GM18870 (cell line): ENCODE results near the gene WNT7A.

Source experiments
- ATAC-seq: cut with Tn5 transposase; IDR thresholded peaks from one replicate; pipeline ENCODE4 v1.9.1; 2021; ENCODE audit warnings: moderate library complexity; ENCODE audit not compliant: unreplicated experiment

WNT7A gene

DNA sequence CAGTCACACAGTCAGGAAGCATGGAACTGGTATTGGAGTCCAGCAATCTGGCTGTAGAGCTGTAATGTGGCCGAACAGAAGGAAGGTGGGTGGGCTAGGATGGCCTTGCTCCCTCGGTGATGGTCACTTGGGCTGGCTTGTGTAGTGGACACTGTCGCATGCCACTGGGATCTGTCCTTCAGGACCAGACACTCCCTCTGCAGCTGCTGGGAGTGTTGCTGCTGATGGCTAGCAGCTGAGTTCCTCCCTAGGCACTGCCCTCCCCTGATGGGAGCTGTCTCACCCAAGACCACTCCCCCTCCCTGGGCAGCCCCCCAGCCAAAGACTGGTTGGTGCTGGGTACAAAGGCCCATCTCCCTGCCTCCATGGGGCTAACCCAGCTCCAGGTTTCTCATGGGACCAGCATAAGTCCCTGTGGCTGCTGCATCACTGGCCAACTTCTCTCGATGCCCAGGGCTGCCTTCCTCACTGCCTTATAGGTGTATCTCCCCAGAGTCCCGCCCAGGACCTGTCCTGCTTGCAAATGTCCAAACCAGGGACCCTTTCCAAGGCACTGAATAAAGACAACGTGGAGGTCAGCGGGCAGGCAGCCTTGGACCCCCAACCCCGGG, 48.4 kb downstream of the WNT7A start:
- no peak for ATAC-seq

DNA sequence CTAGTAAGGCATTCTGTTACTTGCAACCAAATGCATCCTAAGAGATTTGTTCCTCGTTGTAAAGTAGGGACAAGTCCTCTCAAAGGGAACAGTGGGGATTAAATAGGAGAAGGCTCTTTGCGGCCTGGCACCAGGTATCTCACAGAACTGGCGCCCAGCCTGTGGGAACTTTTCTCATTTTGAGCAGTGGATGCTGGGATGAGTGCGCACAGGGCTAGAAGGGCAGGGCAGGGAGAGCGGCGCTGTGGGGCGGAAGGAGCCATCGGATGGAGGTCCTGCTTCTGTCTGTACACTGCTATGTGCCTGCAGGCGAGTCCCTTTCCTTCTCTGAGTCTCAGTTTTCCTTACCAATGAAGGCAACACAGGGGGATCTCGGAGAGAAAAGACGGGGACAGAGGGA, 50.6 kb downstream of the WNT7A start:
- no peak for ATAC-seq

DNA sequence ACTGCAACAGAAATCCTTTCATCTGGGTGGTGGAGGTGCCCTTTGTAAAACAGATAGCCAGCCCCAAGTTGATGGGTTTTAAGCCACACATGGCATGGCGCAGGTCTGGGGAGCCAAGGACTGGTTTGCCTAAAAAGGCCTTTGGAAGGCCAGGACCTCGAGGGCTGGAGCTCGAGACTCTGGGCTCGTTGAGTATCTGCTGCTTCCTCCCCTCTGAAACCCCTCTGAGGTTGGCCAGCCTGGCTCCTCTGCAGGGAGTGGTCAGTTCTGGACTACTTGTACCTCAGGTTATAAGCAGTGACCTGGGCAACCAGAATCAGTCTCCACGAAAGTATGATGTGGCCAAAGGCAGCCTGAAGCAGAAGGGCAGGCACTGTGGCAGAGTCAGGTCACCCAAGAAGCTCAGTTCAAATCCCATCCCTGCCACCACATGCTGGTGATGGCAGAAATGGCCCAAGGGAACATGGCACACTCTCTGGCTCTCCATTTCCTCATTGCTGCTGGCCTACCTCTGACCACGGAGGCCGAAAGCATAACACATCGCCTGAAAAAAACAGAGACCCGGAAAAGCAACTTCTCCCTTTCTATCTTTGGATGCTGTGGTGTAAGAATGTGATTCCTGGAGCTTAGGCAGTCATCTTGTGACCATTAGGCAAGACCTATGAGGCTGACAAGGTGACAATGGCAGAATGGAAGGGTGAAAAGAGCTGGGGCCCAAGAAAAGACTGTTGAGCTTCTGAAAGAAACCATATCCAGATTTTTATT, 51.2 kb downstream of the WNT7A start:
- no peak for ATAC-seq

DNA sequence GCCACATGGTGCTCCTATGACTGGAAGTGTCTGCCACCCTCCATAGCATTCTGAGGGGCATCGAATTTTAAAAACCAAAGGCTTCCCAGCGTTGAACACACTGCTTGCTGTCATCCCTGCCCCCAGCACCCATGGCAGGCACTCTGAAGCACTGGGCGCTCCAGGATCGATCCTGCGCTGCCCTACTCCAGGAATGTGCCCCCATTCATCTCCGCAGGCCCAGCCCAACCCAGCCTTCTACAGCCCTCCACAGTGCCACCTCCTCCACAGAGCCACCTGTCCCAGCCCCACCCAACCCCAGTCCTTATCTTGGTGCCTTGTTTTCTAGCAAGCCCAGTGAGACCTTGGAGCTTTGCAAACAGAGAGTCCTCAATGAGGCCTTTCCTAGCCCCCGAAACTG, 52.2 kb downstream of the WNT7A start:
- no peak for ATAC-seq

DNA sequence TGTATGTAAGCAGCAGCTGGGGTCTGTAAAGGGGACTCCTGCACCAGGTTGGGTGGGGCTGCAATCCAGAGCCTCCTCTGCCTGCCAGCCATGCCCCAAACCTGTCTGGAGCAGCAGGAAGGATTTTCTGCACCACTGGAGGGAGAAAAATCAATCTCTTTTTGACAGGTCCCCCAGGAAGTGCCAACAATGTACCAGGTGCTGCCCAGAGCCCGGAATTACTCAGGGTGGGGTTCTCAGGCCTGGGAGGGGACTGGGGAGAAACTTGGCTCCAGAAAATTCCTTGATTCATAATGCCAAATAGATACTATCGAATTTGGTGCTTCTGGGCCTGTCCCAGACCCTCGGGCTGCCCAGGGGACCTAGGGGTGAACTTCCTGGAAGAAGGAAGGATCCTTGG, 52.6 kb downstream of the WNT7A start:
- no peak for ATAC-seq

DNA sequence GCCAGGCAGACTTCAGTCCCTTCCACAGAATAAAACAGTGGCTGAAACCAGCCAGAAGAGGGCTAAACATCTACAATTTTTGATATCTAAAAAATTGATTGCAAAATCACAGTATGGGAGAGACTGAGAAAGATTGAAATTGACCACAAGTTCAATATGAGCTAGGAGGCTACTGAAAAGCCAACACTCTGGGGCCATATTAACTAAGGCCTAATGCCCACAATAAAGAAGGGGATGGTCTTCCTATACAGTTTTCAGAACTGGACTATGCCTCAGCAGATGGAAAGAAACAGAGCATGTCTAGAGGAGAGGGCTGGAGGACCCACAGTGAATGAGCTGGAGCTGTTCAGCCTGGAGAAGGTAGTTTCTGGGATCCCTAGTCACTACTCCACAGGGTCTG, 53.2 kb downstream of the WNT7A start:
- ATAC-seq = no peak

DNA sequence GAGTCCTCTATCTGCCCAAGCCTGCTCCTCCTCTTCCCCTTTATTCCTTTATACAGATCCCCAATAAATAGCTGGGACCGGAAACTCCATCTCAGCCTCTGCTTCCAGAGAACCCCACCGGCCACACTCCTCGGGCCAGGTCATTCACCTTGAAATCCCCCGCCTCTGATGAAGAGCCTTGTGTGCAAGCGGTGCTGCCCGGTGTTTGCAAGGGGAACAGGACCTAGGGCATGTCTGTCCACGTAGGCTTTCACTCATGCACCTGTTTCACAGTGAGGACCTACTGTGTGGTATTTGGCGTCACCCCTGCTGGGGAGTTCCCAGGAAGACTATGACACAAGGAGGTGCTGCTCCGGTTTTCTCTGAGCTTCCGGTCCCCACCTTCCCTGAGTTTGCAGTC, 54.0 kb downstream of the WNT7A start:
- ATAC-seq = no peak

DNA sequence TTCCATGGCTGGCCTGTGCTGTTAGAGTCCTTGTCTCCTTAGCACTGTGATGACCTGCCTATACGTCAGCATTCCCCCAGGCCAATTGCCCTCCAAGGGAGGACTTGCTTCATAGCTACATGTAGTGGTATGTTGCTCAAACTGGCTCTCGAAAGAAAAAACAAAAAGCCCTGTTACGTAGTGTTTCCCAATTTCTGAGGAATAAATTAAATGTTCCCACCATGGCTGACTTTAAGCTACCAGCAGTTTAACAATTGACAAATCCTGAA, 54.6 kb downstream of the WNT7A start:
- no peak for ATAC-seq

DNA sequence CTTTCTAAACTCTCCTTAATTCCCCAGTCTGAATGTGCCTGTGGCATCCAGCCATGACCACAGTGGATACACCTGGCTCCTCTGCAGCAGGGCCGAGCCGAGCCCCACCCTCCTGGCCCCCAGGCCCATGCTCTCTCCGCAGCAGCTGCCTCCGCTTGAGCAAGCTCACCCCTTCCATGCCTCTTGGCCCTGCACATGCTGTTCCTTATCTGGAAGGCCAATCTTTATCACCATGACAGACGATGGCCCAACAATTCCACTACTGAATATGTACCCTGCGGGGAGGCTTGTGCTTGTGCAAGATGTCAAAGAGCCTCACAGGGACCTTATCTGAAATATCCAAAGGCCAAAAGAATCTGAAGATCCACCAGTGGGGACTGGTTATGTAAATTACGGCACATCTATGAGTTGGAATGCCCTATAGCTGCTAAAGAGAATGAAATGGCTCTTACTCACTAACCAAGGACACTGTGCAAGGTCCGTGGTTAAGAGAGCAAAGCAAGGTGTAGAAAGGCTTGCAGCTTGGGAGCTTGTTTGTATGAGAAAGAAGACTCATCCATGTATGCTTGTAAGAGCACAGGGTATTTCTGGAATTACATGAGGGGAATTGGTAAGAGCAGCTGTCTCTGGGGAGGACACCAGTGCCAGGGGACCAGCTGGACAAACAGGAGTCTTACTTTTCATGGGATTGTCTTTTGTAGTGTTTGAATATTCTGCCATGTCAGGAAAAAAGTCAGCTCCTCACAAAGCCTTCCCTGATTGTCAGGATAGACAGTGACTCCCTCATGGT, 55.2 kb downstream of the WNT7A start:
- no peak for ATAC-seq

DNA sequence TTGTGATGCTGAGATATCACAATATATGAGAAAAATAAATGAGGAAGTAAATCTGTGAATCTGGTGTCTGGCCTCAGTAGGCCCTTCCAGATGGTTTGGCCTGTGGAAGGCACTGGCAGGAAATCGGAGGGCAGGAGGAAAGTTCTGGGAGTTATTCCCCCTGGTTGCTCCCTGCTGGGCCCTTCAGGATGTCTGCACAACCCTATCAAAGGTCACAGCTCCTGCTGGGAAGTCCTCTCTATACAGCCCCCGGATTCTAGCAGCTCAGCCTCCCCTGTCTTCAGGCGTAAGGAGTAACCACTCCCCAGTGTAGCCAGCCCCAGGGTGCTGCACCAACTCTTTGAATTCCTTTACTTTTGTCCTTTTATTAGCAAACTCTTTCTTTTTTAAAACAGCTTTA, 56.2 kb downstream of the WNT7A start:
- no peak for ATAC-seq

DNA sequence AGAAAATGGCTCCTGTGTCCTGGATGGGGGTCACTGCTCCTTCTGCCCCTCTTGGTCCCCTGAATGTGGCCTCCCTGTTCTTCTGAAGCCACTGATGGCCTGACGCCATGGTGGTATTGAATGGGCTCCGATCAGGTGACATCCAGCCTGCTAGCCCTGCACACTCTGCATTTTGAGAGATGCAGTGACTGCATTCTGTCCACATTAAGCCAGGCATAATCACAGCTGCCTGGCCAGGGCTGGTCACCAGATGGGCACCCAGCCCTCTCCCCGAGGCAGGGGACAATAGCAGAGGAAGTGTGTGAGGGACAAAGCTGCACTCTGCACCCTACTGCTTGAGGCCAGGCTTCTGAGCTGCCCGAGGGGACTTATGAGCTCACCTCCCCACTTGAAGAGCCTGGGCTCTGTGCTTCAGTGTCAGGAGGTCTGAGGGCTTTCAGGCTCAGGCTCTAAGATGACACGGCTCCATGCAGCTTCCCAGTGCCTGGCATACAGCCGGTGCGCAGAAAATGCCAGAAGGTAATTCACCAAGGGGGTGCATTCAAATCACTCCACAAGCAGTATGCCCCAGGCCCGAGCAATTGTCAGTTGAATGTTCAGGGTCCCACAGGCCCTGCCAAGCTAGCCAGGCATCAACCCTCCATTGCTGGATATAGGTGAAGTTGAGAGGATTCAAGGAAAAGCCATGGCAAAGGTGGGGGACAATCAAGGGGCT, 56.8 kb downstream of the WNT7A start:
- ATAC-seq = no peak

DNA sequence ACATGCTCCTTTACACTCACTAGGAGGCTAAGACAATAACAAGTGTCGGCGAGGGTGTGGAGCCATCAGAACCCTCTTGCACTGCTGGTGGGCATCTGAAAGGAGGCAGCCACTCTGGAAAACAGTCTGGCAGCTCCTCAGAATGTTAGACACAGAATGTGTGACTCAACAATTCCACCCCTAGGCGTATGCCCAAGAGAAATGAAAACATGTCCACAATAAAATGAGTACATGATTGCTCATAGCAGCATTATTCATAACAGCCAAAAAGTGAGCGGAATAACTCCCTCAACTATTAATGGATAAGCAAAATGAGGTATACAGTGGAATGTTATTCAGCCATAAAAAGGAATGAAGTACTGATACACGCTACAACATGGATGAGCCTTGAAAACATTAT, 57.8 kb downstream of the WNT7A start:
- ATAC-seq = no peak

DNA sequence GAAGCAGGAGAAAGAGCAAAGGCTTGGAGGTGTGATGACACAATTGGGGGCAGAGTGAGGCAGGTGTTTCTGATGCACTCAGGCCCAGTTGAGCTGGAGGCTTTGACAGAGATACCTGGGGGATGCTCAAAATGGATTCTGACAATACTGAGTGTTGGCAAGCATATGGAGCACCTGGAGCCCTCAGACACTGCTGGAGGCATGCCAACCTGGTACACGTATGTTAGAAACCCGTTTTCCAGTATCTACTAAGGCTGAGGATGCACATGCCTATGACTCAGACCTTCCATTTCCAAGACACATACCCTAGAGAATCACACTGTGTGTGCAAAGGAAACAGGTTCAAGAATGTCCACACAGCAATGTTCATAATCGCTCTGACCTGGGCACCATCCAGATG, 58.7 kb downstream of the WNT7A start:
- ATAC-seq = no peak

DNA sequence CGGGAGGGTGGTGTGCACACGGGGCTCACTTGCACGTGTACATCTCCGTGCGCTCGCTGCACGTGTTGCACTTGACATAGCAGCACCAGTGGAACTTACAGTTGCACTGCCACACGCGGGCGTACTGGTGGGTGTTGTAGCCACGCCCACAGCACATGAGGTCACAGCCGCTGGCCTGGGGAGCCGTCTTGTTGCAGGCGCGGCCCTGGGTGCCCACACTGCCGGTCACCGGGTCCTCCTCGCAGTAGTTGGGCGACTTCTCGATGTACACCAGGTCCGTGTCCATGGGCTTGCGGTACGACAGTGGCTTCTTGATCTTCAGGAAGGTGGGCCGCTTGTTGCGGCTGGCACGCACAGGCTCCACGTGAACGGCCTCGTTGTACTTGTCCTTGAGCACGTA, 61.0 kb downstream of the WNT7A start:
- no peak for ATAC-seq

DNA sequence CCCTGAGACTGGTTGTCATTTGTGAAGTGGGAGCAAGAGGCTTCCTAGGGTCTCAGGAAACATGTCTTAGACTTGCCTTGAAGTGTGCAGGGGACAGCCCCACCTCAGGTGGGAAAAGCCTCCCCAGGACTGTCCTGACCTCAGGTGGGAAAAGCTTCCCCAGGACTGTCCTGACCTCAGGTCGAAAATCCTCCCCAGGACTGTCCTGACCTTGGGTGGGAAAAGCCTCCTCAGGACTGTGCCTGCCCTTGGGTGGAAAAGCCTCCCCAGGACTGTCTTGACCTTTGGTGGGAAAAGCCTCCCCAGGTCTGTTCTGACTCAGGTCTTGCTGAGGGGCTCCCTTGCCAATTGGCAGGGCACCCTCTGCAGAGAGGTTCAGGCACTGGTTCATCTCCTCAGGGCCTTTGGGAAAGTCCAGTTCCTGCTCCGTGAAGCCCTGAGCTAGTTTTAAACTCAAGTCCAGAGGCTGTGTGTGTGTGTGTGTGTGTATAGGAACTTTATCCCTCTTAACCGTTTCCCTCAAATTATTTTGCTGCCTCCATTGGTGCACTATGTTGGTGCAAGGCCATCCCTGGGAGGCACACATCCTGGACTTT, 64.7 kb downstream of the WNT7A start:
- ATAC-seq = no peak

DNA sequence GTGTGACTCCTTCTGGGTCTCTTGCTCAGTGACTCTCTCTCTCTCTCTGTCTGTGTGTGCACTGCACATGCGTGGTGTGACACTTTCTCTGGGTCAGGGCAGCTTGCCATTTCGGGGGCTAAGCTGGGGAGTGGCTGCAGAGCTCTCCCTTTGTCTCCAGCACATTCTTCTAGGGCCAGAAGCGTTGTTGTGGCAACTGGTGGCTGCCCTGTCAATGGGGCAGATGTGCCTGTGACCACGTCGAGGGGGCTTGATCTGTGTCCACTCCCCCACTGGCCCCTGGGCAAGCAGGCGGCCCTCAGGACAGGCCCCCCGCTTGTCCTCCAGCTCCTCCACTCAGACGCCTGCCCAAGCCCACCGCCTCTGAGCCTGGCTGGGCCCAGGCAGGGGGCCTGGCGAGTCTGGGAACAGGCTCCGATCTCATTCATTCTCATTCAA, 67.8 kb downstream of the WNT7A start:
- ATAC-seq = no peak

DNA sequence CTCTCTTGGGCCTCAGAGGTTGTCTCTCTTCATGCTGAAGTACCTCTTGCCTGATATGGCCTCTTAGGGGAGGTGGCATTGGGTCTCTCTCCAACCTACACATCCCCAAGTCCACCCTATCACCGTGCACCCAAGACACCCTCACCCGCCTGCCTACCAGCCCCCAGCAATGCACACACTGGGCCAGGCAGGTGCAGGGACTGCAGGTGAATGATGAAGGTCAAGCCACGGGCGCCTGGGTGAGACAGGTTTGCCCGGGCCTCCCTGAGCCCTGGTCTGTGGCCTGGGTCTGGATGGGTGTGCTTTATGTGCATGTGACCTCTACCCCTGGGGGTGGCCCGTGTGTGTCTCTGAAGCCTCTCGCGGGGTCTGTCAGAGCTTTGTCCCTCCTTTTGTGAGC, 68.3 kb downstream of the WNT7A start:
- ATAC-seq = no peak

DNA sequence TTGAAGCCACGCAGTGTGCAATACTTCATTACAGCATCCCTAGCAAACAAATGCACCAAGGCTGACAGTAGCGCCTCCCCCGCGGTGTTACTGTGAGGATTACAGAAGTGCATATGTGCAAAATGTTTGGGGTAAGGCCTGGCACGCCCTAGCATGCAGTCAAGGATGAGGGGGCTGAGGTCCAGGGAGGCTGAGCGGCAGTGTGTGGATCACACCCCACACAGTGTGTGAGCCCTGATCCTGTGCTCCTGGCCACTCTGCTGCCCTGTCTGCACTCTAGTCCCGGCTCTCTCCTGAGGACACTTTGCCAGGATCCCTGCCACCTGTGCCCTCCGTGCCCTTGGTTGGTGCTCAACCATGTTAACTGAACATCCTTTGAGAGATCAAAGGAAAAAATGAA, 71.3 kb downstream of the WNT7A start:
- no peak for ATAC-seq

DNA sequence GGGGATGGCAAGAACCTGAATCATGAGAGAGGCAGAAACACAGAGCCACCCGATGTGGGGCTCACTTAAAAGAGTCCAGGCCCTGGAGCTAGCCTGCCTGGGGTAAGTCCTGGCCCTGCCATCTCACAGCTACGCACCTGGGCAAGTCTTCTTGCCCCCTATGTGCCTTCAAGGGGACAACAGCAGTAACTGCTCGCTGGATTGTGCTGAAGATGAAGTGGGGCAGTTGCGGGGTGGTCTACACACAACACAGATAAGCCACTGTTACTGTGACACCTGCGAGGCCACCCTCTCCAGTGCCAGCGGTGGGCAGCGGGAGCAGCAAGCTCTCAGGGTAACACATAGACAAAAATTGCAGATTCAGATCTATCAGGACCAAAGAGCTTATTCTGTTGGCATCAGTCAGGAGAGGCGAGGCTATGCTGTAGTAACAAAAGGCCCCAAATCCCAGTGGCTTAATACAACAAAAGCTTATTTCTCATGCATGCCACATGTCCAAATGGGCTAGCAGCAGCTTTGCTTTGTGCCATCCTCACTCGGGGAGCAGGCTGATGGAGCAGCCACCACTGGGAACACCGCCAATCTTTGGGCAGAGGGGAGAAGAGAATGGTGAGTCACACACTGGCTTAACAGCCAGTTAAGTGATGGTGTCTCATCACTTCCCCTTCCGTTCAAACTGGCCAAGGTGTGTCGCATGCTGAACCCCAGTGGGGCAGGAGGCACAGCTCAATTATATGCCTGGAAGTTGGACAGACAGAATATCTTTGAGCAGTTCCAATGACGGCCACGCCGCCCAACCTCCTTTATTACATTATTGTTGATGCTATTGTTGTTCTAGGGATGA, 78.3 kb downstream of the WNT7A start:
- ATAC-seq = no peak

DNA sequence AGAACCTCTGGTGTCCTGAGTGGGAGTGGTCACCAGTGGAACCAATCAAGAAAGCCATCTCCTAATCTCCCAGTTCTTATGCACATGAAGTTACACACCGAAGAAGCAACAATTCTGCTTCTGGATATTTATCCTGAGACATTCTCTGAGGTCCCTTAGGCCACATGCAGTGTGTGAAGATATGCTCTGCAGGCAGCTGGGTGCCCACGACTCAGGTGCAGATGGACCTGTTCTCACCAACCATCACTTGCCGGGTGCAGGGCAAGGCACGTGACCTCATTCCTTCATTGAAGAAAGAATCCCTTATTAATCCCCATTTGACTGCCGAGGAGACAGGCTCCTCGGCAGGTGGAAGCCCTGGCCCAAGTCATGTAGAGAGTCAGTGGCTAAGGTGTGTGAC, 79.8 kb downstream of the WNT7A start:
- no peak for ATAC-seq
